GM12878 (cell line): ENCODE results near the gene SLC1A2. TPM values are rescaled to one million over a fixed set of nuclear protein-coding genes. Genes with fewer than 3 reads are reported as not detected.

ENCODE experiments used
- ATAC-seq: fragments of 200-7000 bp; cut with Tn5 transposase; 3 replicates; pipeline ENCODE4 v1.9.1; 2020; ENCODE audit warnings: mild to moderate bottlenecking, moderate library complexity
- BruUV-seq: library from RNA; stranded (reverse); fragments of 400-500 nt; replicated peaks from 2 replicates; lab custom pipeline; 2021; lab: Mats Ljungman, UMichigan
- CTCF ChIA-PET: fragments of 300-600 bp; sonication (Branson Sonifier 250); formaldehyde crosslinking; extraction: SDS; loops from one replicate; lab custom pipeline; 2021; ENCODE audit warnings: inconsistent platforms; lab: Yijun Ruan, JAX
- POLR2A ChIA-PET: fragments of 350-600 bp; formaldehyde crosslinking; extraction: SDS; loops from one replicate; lab custom pipeline; 2021; ENCODE audit warnings: inconsistent platforms; lab: Charles Lee
- RAD21 ChIA-PET: fragments of 300-600 bp; sonication (Branson Sonifier 250); formaldehyde crosslinking; loops from one replicate; lab custom pipeline; 2023; ENCODE audit warnings: antibody characterized with exemption; ENCODE audit not compliant: unreplicated experiment; lab: Charles Lee
- SMC1A ChIA-PET: fragments of 300-600 bp; sonication (Branson Sonifier 250); formaldehyde crosslinking; loops from one replicate; lab custom pipeline; 2023; ENCODE audit not compliant: unreplicated experiment, uncharacterized antibody; lab: Charles Lee
- DNase-seq: peaks from one replicate; pipeline ENCODE4 v3.0.0-alpha.2; 2011; ENCODE audit warnings: low read depth, low spot score
- FAIRE-seq: peaks from 3 replicates; lab custom pipeline; 2011; peaks lifted over from hg19 to GRCh38; lab: Jason Lieb, UNC
- H2AFZ ChIP-seq: 2 replicates; pipeline ENCODE4 v1.6.0; 2011; ENCODE audit warnings: low read depth, low read length, control low read depth; ENCODE audit not compliant: control insufficient read depth
- H3K27ac ChIP-seq: 2 replicates; pipeline ENCODE4 v1.5.1; 2011; ENCODE audit warnings: control low read depth; ENCODE audit not compliant: control insufficient read depth, insufficient read depth
- H3K27me3 ChIP-seq, 2 experiments: replicated peaks in 1 of 2; 2 replicates each; pipeline versions ENCODE4 v1.6.0 to v1.6.1; 2011; ENCODE audit warnings: low read length in 1 of 2; ENCODE audit not compliant: control insufficient read depth in 2 of 2, insufficient read depth in 2 of 2
- H3K36me3 ChIP-seq, 2 experiments: 2 replicates each; pipeline ENCODE4 v1.5.1; 2011; ENCODE audit warnings: low read length in 1 of 2; ENCODE audit not compliant: control insufficient read depth in 2 of 2, insufficient read depth in 2 of 2
- H3K4me1 ChIP-seq: 2 replicates; pipeline ENCODE4 v1.6.1; 2011; ENCODE audit warnings: mild to moderate bottlenecking, low read length, moderate library complexity, mixed read lengths; ENCODE audit not compliant: control insufficient read depth, insufficient read depth
- H3K4me2 ChIP-seq: 2 replicates; pipeline ENCODE4 v1.6.0; 2011; ENCODE audit warnings: control low read depth; ENCODE audit not compliant: control insufficient read depth, insufficient read depth
- H3K4me3 ChIP-seq: fragments of 200-600 bp; sonication (generic); 2 replicates; pipeline ENCODE4 v1.5.1; 2016
- H3K79me2 ChIP-seq: 2 replicates; pipeline ENCODE4 v1.6.0; 2011; ENCODE audit warnings: low read length; ENCODE audit not compliant: control insufficient read depth, insufficient read depth
- H3K9ac ChIP-seq: 2 replicates; pipeline ENCODE4 v1.8.0; 2011; ENCODE audit warnings: low read length, control low read depth, mixed read lengths; ENCODE audit not compliant: control insufficient read depth, insufficient read depth
- H3K9me3 ChIP-seq: replicated peaks from 3 replicates; pipeline ENCODE4 v1.5.1; 2011; ENCODE audit warnings: mild to moderate bottlenecking, low read length; ENCODE audit not compliant: control insufficient read depth, insufficient read depth
- H4K20me1 ChIP-seq: 2 replicates; pipeline ENCODE4 v1.6.0; 2011; ENCODE audit not compliant: control insufficient read depth, insufficient read depth
- ETV6 ChIP-seq, 2 experiments: fragments of 450-650 bp in 1 of 2; IDR thresholded peaks in 1 of 2; conservative IDR thresholded peaks in 1 of 2; 2 replicates each; pipeline ENCODE4 v1.6.1; 2014; ENCODE audit warnings: antibody characterized with exemption in 1 of 2, borderline replicate concordance in 1 of 2, low read depth in 1 of 2, mild to moderate bottlenecking in 1 of 2, moderate library complexity in 1 of 2
- GATAD2B ChIP-seq: fragments of 450-650 bp; conservative IDR thresholded peaks from 2 replicates; pipeline ENCODE4 v1.6.1; 2017; ENCODE audit warnings: low read depth, mild to moderate bottlenecking, moderate library complexity
- HCFC1 ChIP-seq: fragments of 150-350 bp; IDR thresholded peaks from 2 replicates; pipeline ENCODE4 v1.6.1; 2014; ENCODE audit warnings: low read length
- MYB ChIP-seq: fragments of 150-350 bp; IDR thresholded peaks from 2 replicates; pipeline ENCODE4 v1.6.1; 2014; ENCODE audit warnings: mild to moderate bottlenecking, low read depth, low read length, borderline replicate concordance
- NBN ChIP-seq: fragments of 450-650 bp; IDR thresholded peaks from 2 replicates; pipeline ENCODE4 v1.6.1; 2016
- NFXL1 ChIP-seq: fragments of 450-650 bp; IDR thresholded peaks from 2 replicates; pipeline ENCODE4 v1.6.1; 2017; ENCODE audit warnings: antibody characterized with exemption, mild to moderate bottlenecking, borderline replicate concordance
- POLR2AphosphoS2 ChIP-seq: IDR thresholded peaks from 2 replicates; pipeline ENCODE4 v1.6.1; 2011; ENCODE audit warnings: low read depth, mild to moderate bottlenecking, low read length, improper control_type of control experiment, moderate library complexity
- RUNX3 ChIP-seq: IDR thresholded peaks from 2 replicates; pipeline ENCODE4 v1.6.1; 2012; ENCODE audit warnings: low read length, inconsistent platforms
- SKIL ChIP-seq: fragments of 450-650 bp; IDR thresholded peaks from 2 replicates; pipeline ENCODE4 v1.6.1; 2017; ENCODE audit warnings: mild to moderate bottlenecking, low read depth, inconsistent platforms; ENCODE audit not compliant: poor library complexity, severe bottlenecking
- SMARCA5 ChIP-seq: fragments of 450-650 bp; IDR thresholded peaks from 2 replicates; pipeline ENCODE4 v1.6.1; 2017; ENCODE audit warnings: mild to moderate bottlenecking
- TAF1 ChIP-seq: IDR thresholded peaks from 2 replicates; pipeline ENCODE4 v1.6.1; 2011; ENCODE audit warnings: mild to moderate bottlenecking, low read depth, low read length, borderline replicate concordance
- TCF3 ChIP-seq: IDR thresholded peaks from 2 replicates; pipeline ENCODE4 v1.6.1; 2012; ENCODE audit warnings: low read depth, mild to moderate bottlenecking, low read length, borderline replicate concordance; ENCODE audit not compliant: insufficient read depth
- ZBTB40 ChIP-seq: fragments of 450-650 bp; IDR thresholded peaks from 2 replicates; pipeline ENCODE4 v1.6.1; 2016; ENCODE audit warnings: mild to moderate bottlenecking, moderate library complexity, borderline replicate concordance
- WGBS: methylation state at CpG from one replicate; pipeline ENCODE4 v1.1.6; 2016; ENCODE audit warnings: low lambda C conversion rate; ENCODE audit not compliant: insufficient replicate concordance, insufficient coverage; ENCODE audit errors: missing lambda C conversion rate; 5-methylcytosine and 5-hydroxymethylcytosine counted together
- in situ Hi-C: fragments of 300-500 bp; cut with MboI; formaldehyde crosslinking; loops from 9 replicates; pipeline ENCODE4 v1.14.3; 2018; ENCODE audit warnings: mixed read lengths
- intact Hi-C: fragments of 100-400 bp; cut with micrococcal nuclease; formaldehyde crosslinking; loops from one replicate; pipeline ENCODE4 v1.14.2; 2022; ENCODE audit not compliant: unreplicated experiment
- polyA plus RNA-seq, 11 experiments: library from polyadenylated mRNA; depleted of rRNA in 4 of 11; unstranded in 6 of 11; stranded (reverse) in 5 of 11; fragments of >200 nt; fragmentation: Nextera tagmentation in 4 of 11; fragmentation: Illumina TruSeq in 1 of 11; extraction: Ambion mirVana in 4 of 11; extraction: Trizol in 1 of 11; gene quantifications; 1 replicate in 1 of 11; 2 replicates in 10 of 11; pipeline versions ENCODE4 v1.2.1 to v1.2.3, GENCODE V29; 2011 to 2016; ENCODE audit warnings: inconsistent platforms in 2 of 11, missing spikeins in 2 of 11, low read depth in 1 of 11
- total RNA-seq, 4 experiments: library from RNA; depleted of rRNA in 3 of 4; stranded (reverse); fragments of >200 nt in 3 of 4; fragmentation: Illumina TruSeq in 1 of 4; extraction: Trizol in 1 of 4; gene quantifications; 2 replicates each; pipeline versions ENCODE4 v1.2.1 to v1.2.3, GENCODE V29; 2013 to 2021
- TF ChIP-seq, protein P1 (sequence below), 3 experiments: IDR thresholded peaks in 2 of 3; conservative IDR thresholded peaks in 1 of 3; 2 replicates each; pipeline ENCODE4 v1.5.1; 2011; ENCODE audit warnings: low read depth in 3 of 3, low read length in 3 of 3, mild to moderate bottlenecking in 3 of 3, control low read depth in 2 of 3, moderate library complexity in 2 of 3, inconsistent platforms in 1 of 3, mixed read lengths in 1 of 3; ENCODE audit not compliant: control insufficient read depth in 2 of 3, insufficient read depth in 1 of 3; ENCODE audit errors: extremely low read depth in 1 of 3
- TF ChIP-seq, protein P2 (sequence below): IDR thresholded peaks from 2 replicates; pipeline ENCODE4 v1.6.1; 2011; ENCODE audit warnings: mild to moderate bottlenecking, low read depth, low read length, moderate library complexity; ENCODE audit not compliant: insufficient replicate concordance

Gene SLC1A2
- total and polyA plus RNA-seq, 10 of the 15 experiments (the other 5 are each of a cell fraction or from before 2014, with no cell fraction given) = 0.01 to 0.84 (median 0.22) TPM; not detected in 1

DNA sequence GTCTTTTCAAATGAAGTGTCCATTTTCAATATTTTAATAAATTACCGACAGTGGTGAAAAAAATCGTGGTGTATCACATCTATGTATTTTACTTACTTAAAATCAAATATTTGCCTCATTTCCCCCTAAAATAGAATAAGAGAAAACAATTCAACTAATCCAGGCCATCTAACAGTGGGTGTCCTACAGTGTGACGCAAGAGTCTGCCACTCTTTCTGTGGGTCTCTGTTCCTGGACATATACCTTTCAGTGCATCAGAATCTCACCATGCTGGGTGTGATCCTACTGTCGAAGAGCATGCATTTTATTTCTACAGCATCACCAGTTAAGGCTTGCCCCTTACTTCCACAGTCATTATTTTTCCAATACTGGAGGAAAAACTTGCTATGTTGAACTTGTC is 169.2 kb downstream of the SLC1A2 start:
- FAIRE-seq (no peak), DNase-seq (no peak), ATAC-seq (no peak)
- POLR2A ChIA-PET = no interaction called here
- H3K4me1 ChIP-seq = no peaks in the 10 kb centered on the region
- no TSS peak for BruUV-seq
- CTCF ChIA-PET = interaction anchor here (0.9 to 1.6 kb wide), 3 partner anchors 17 to 325 kb away, joined by 4 to 6 read pairs (median 5); no protein-coding TSS in a partner anchor
- no peak overlapping the region for H3K9ac ChIP-seq
- H3K27me3 ChIP-seq = no peaks in the 10 kb centered on the region
- H3K27ac ChIP-seq = no peak overlapping the region
- no peaks in the 10 kb centered on the region for H4K20me1 ChIP-seq
- peaks cover 4% of the 10 kb centered on the region; the same call in 1 of the 3 replicates for H3K9me3 ChIP-seq
- SMC1A ChIA-PET = interaction anchor here (1.1 to 1.3 kb wide), 2 partner anchors 8 to 141 kb away, joined by 3 read pairs; no protein-coding TSS in a partner anchor
- intact Hi-C loops (no loop called here), in situ Hi-C loops (no loop called here)
- no peak overlapping the region for H2AFZ ChIP-seq
- H3K79me2 ChIP-seq = no peaks in the 10 kb centered on the region
- H3K4me2 ChIP-seq = no peak overlapping the region
- WGBS = 83% methylated on average over 4 of the region's 4 CpGs
- RAD21 ChIA-PET = interaction anchor here (0.5 kb wide), 1 partner anchor 10 kb away, joined by 3 read pairs; no protein-coding TSS in a partner anchor
- no peaks in the 10 kb centered on the region for H3K36me3 ChIP-seq
- H3K4me3 ChIP-seq = no peak overlapping the region
- TF ChIP-seq ETV6 (conservative IDR thresholded peaks at IDR 0.05 in 1 of 2, IDR thresholded peaks at IDR 0.05 in 1 of 2; ENCODE audit: borderline replicate concordance in 1 of 2, low read depth in 1 of 2) (no peak), NBN (no peak), GATAD2B (no peak), NFXL1 (no peak), RUNX3 (no peak), POLR2AphosphoS2 (no peak), MYB (no peak), SMARCA5 (no peak), TCF3 (no peak), SKIL (no peak), ZBTB40 (no peak), TAF1 (no peak), HCFC1 (no peak)
- TF ChIP-seq, protein P1, sequence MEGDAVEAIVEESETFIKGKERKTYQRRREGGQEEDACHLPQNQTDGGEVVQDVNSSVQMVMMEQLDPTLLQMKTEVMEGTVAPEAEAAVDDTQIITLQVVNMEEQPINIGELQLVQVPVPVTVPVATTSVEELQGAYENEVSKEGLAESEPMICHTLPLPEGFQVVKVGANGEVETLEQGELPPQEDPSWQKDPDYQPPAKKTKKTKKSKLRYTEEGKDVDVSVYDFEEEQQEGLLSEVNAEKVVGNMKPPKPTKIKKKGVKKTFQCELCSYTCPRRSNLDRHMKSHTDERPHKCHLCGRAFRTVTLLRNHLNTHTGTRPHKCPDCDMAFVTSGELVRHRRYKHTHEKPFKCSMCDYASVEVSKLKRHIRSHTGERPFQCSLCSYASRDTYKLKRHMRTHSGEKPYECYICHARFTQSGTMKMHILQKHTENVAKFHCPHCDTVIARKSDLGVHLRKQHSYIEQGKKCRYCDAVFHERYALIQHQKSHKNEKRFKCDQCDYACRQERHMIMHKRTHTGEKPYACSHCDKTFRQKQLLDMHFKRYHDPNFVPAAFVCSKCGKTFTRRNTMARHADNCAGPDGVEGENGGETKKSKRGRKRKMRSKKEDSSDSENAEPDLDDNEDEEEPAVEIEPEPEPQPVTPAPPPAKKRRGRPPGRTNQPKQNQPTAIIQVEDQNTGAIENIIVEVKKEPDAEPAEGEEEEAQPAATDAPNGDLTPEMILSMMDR (IDR thresholded peaks at IDR 0.05 in 2 of 3, conservative IDR thresholded peaks at IDR 0.05 in 1 of 3; ENCODE audit: control insufficient read depth in 2 of 3, extremely low read depth in 1 of 3, insufficient read depth in 1 of 3, low read depth in 3 of 3, low read length in 3 of 3) = no peak
- TF ChIP-seq, protein P2, sequence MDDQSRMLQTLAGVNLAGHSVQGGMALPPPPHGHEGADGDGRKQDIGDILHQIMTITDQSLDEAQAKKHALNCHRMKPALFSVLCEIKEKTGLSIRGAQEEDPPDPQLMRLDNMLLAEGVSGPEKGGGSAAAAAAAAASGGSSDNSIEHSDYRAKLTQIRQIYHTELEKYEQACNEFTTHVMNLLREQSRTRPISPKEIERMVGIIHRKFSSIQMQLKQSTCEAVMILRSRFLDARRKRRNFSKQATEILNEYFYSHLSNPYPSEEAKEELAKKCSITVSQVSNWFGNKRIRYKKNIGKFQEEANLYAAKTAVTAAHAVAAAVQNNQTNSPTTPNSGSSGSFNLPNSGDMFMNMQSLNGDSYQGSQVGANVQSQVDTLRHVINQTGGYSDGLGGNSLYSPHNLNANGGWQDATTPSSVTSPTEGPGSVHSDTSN = no peak
